Right forelimb (tissue), 1 donor: ENCODE results near the gene GTPBP3.

ENCODE experiments used
- DNase-seq: peaks from one replicate; pipeline ENCODE4 v3.0.0-alpha.2; 2018

GTPBP3 gene

DNA sequence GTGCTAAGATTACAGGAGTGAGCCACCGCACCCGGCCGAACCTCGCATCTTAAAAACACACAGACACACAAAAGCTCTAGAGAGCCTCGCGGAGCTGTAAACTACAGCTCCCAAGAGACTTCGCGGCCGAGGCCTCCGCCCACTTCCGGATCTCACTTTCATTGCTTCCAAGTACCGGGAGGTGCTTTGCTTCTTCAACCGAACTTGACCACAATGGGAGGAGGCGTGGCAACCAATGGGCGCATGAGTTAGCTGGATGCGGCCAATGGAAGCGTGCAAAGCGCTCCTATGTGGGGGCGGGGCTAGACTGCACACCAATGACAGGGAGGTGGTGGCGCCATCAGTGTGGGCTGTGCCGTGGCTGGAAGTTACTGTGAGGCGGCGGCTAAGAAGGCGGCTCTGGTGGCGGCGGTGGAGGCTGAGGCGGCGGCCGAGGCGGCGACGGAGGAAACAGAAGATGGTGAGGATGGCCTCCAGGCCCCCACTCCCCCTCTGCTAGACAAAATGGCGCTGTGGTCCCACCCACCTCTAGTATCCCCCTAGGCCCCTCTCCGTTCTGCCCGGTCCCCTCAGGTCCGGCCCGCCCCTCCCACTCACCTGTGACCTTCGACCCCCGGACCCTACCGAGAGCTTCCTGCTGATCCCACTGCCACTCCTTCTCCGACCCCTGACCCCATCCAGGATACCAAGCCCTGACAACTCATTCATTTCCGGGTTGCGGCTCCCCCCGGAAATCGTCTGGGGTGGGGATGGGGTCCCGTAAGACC, 28.0 kb upstream of the GTPBP3 start, which contains the start of gene DDA1:
DDA1 (plus strand) TSS at position 366 of the 767 bp plus-strand sequence; CDS start at position 458, 92 bp downstream.
- DNase-seq: peak; percentile 98

DNA sequence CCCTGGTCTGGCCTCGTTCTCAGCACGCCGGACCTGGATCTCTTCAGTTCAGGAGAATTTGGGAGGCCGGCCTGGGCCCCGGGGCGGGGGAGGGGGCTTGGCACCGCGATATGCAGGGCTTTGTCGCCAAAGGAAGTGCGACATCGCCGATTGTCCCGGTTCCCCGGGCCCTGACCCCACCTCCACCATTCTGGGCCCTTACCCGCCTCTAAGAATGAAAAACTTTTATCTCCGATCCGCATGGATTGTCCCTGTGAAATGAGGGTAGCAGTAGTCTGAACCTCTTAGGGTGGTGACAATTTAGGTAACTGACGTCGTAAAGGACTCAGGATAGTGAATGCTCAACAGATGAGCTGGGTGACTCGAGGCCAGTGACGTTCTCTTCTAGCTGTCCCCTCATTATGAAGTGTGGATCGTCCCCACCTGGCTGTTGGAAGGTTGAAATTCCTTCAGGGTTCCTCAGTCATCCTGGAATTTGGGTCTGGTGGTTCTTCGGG, 27.3 kb upstream of the GTPBP3 start:
- no peak for DNase-seq

DNA sequence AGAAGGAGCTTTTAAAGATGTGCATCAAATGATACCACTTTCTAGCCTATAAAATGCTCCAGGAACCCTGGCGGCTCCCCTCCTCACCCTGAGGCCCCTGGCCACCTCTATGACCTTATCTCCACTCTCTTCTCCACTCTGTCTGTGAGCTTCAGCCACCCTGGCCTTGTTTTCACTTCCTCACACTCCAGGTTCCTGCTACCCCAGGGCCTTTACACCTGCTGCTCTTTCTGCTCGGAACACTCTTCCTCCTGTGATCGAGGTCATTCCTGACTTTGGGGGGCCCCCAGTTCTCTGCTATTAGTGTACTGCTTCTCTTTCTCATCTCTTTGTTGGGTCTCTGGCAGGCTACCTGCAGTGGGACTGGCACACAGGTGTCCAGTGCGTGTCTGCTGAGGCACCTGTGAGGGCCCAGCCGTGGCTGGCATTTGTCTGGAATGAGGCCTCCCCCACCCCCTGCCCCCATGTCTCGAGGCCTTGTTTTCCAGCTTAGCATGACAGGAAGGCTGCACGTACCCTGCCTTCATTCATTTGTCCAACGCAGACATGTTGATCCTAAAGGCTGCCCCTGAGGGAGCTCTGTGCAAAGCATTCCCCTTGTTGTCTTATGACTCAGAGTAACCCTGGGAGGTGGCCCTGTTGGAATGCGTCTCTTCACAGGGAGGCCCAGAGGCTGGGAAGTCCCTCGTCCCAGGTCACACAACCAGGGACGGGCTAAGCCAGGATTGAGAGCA, 25.7 kb upstream of the GTPBP3 start:
- DNase-seq: no peak

DNA sequence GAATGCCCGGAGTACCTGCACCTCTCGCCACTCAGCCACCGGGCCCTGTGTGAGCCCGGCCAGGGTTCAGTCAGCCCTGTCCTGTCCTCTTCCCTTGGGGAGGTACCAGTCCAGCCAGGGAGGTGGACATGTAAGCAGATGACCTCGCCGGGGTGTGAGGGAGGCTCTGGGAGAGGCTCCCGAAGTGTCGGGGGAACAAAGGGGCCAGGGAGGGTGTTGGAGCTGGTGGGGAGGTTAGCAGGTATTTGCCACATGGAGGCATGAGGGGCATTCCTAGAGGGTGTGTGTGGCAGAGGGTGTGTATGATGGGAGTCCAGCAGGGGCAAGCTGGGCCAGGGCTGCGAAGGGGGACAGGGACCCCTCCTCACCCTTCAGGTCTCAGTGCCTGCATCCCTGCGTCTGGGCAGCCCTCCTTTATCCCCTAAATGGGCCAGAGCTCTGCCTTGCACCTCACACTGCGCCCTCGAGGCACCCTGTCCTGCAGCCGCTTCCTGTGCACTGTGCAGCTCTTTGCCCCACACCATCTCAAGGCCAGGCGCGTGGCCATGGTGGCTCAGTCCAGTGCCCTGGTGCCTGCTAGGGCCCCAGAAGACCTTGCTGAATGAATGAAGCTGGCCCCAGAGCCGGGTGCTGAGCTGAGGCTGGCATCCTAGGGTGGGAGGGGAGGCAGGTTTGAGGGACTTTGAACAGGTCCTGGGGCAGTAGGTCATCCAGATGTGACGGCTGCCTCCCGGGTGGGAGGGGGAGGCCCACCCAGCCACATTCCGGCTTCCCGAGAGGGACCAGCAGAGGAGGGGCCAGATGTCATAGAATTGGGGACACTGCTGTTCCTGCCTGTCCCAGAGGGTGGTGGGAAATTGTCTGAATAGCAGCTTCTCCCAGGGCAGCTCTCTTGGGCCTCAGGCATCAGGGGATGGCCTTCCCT, 24.9 kb upstream of the GTPBP3 start:
- DNase-seq: no peak

DNA sequence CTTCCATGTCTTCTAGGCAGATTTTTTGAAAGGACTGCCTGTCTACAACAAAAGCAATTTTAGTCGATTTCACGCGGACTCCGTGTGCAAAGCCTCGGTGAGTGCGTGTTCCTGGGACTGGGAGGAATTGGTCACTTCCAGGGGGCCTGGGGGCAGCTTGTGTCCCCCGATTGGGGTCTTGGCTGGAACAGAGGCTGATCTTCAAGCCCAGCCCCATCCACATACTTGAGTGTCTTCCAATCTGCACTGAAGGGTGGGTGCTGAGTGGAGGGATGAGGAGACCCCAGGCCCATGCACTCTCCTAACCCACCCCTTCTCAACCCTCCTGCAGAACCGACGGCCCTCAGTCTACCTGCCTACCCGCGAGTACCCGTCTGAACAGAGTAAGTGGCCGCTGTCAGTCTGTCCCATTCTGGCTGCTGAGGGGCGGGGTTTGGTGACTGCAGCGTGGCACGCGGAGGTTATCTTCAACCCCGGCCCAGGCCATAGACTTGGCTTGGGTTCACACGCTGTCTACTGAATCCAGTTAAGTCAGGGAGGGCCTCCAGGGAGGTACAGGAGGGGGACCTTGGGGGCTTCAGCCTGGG, 23.3 kb upstream of the GTPBP3 start:
- no peak for DNase-seq

DNA sequence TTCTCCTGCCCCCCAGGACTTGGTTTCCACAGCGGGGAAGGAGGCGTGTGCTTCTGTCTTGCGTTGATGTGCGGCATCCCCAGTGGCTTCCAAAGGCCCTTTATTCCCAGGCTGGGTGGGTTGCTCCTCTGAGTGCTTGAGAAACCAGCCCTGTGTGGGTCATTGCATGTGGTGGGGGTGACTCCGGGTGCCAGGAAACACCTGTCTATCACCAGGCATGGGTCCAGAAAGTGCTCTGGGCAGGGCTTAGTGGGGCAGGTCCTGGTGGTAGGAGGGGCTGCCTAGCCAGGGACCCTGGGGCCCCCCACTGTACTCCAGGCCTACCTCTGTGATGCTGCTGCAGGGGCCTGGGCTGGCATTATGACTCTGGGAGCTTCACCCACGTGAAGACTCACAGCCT, 18.4 kb upstream of the GTPBP3 start:
- DNase-seq: no peak

DNA sequence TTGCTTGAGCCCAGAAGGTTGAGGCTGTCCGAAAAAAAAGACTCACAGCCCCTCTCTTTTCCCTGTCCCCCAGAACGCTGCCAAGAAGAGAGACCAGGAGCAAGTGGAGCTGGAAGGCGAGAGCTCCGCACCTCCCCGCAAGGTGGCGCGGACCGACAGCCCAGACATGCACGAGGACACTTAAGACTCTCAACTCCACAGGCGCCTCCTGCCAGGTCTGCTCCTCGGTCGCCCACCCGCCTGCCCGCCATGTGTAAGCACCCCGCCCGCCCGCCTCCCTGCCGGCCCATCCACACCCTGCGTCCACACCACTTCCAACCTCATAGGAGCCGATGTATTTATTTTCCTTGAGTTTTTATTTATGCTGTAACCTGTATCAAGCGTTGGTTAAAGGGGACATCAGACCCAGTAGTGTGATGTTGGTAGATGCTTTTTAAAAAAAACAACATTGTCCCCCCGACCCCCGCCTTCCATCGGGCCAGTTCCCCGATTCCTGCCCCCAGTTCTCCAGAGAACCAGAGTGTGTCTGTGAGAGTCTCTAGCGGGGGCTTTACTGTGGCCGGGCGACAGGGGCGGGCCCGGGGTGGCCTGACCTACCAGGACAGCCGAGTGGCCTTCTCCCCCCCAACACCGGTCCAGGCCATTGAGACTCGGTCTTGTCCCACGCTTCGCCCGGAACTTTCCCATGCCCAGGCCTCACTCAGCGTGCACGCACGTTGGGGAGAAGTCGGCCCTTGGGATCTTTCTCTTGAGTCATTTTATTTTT, 17.7 kb upstream of the GTPBP3 start:
- no peak for DNase-seq

DNA sequence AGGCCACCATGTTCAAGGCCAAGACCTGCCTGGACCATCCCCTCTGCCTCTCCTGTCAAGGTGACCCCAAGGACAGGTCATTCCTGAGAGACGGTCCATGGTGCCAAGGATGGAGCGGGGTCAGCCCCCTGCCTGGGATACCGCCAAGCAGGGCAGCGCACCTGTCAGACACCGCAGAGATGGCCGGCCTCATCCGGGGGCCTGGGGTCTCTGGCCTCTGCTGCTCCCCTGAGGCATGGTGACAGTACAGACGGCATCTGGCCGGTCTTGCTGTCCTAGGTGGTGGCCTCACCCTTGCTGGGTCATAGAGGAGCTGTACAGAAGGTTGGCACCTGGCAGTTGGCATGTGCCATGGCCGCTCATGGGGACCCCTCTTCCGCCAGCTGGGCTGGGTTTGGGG, 16.9 kb upstream of the GTPBP3 start:
- DNase-seq: no peak

DNA sequence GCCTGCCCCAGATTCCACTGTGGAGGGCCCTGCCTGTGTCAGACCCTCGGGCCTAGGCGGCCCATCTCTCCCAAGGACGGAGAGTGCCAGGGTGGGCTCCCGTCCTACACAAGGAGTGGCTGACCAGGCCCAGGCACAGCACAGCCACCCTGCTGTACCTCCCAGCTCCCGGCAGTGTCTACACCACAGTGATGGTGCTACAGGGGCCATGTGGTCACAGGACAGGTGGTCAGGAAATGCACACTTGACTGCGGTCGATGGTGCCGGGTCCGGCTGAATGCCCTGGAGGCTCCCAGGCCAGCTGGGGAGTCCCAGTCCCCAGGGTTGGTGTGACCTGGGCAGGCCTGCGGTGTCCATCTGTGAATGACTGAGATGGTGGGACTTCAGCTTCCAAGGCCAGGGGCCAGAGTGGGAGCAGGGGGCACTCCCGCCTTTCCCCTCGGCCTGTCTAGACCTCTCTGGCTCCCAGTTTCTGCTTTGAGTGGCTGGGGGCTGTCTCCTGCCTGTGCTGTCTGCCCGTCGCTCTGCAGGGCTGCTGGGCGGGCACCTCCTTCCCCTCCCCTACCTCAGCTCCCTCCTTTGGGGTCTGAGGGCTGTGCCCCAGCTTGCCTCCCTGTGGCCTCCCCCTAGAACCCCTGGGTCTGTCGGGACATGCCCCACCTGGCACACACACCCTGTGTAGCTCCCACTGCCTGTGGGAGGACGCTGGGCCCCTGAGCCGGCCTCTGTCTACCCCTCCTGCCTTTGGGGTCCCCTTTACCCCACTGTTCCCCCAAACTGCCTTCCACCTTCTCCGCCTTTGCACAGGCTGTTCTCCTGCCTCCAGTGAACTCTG, 15.5 kb upstream of the GTPBP3 start:
- no peak for DNase-seq

DNA sequence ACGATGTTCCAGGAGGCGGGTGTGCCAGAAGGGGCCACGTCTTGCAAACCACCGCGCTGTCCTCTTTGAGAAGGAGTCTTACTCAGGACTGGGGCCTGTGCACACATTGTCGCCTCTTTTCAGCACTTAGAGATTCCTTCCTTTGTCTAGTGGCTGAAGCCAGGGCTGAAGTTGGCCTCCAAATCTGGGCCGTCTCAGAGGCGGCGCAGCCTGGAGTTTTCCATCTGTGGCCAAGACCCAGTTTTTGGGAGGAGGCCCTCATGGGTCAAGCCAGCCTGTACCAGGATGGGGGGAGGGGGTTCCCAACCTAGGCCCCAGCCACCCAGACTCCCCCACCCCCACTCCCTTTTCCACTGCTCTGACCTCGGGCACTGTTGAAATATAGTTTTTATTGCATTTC, 14.5 kb upstream of the GTPBP3 start:
- no peak for DNase-seq

DNA sequence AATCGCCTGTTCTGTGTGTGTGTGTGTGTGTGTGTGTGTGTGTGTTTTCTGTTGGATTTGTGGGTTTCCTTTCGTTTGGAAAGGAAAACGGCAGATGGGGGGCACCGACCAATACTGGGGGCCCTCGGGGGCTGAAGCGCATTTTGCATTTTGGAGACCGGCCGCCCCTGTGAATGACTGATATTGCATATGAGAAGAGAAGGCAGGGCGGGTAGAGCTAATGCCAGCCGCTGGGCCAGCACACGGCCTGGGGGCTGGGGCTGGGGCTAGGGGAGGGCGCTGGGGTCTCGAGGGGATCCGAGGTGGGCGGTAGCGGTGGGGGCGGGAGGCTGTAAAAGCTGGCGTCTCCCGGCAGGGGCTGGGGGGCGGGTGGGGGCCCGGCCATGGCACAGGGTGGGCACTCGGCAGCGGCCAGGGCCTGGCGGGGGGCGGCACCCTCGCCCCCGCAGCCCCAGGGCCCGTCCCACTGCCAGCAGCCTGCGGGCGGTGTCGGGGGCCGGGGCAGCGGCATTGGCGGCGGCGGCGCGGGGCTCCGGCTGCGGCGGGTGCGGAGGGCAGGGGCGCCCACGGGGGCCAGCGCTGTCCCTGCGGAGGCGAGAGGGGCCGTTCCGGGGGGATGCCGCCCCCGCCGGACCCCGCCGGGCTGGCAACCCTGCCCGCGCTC, 13.9 kb upstream of the GTPBP3 start:
- DNase-seq: no peak

DNA sequence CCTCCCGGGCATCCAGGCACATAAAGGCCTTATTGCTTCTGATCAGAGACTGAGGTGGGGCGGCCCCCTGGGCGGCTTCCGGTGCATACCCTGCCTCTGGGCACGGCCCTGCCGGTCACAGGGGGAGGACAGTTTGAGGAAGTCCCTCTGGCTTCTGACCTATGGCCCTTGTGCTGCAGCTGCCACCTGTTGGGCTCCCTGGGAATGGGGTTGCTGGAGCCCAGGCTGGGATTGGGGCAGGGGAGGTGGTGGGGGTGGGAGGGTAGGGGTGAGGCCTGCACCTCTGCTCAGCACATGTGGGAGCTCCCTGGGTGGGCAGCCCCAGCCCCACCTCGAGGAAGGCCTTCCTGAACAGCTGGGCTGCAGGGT, 13.4 kb upstream of the GTPBP3 start:
- no peak for DNase-seq

DNA sequence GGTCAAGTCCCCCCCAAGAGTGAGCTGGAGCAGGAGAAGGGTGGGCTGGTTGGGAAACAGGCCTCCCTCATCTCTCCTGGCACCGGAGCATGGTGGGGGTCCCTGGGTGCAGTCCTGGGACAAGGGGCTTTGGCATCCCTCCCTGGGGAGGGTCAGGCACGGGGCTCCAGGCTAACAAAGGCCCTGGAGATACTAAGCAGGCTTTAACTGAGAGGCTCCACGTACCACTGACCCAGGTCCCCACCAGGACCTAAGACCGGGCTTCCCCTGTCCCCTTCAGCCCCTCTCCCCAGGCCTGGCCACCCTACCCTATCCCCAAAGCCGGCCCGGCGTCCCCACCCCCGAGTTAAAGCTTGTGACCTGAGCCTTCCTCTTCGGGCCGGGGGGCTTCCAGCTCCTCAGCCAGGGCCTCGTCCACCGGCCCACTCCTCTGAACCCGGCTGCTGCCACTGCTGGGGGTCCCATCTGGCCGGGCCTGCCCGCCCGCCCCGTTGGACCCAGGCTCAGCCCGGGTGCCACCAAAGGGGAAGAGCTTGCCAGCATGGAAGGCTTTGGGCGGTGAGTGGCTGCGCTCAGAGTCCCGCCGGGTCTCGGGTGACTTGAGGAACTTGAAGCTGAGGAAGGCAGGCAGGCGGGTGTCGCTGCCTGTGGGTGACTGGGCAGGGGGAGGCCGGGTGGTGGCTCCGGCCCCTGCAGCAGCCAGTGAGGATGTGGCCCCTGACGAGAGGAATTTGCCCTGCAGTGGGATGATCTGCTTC, 12.8 kb upstream of the GTPBP3 start:
- DNase-seq: no peak

DNA sequence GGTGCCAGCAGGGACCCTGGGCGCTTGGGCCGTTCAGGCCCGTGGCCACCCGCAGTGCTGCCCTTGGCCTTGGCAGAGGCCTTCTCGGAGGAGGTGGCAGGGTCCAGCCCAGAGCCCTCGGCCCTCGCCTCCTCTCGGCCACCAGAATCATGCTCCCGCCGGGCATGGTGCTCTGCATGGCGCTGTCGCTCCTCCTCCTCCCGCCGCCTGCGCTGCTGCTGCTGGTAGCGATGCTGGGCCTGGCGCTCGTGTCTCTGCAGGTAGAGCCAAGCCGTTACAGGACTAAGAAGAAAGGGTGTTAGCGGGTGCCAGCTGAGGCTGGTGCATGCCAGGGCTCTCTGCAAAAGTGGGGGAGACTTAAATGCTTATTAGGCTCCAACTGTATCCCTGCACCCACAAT, 12.2 kb upstream of the GTPBP3 start:
- no peak for DNase-seq

DNA sequence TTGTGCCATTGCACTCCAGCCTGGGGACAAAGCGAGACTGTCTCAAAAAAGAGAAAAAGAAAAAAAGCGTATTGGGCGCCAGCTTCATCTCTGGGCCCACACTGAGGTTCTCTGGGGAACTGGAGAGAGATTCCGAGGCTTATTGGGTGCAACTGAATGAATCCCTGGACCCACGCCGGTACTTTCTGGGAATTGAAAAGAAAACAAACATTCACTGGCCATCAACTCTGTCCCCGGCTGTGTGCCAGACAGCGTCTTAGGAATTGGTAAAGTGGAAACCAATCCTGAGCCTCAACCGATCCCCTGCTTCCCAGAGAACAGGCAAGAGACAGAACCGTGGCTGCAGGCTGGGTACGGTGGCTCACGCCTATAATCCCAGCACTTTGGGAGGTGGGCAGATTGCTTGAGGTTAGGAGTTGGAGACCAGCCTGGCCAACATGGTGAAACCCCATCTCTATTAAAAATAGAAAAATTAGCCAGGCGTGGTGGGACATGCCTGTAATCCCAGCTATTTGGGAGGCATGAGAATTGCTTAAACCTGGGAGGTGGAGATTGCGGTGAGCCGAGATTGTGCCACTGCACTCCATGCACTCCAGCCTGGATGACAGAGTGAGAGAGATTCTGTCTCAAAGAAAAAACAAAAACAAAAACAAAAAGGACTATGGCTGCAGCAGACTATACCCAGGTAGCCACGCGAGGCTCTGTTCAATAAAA, 11.3 kb upstream of the GTPBP3 start:
- no peak for DNase-seq

DNA sequence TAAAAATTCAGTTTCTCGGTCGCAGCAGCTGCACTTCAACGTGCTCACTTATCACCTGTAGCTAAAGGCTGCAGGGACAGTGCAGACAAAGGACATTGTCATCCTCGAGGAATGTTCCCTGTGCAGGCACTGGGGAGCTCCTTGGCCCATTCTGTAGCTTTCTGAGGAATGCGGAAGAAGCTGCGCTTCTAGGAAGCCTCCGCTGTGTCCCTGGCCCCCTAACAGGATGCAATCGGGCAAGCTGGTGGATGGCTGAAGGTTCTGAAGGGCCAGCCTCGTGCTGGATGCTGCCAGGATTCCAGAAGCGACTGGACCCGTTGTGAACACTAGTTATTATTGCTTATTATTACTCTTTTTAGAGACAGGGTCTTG, 10.8 kb upstream of the GTPBP3 start:
- DNase-seq: no peak

DNA sequence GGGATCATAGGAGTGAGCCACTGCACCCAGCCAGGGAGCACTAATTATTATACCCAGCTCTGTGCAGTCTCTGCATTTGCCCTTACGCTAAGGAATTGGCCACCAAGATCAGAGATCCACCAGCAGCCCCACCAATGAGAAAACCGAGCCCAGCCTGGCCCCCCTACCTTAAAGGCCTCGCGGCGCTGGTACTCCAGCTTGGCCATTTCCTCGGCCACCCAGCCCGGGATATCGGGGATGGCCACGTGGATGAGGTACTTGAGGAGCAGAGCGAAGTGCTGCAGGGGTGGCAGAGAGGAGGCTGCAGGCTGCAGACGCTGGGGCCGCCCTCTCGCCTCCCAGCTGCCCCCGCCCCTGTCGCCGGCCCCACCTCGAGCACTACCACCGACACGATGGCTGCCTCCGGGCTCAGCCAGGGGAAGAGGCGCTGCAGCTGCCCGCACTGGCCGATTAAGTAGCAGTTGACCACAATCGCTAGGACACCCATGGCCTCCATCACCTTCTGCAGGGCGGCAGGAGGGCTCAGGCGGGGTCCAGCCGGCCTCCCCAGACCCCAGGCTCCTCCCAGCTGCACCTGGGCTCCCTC, 10.2 kb upstream of the GTPBP3 start:
- no peak for DNase-seq

DNA sequence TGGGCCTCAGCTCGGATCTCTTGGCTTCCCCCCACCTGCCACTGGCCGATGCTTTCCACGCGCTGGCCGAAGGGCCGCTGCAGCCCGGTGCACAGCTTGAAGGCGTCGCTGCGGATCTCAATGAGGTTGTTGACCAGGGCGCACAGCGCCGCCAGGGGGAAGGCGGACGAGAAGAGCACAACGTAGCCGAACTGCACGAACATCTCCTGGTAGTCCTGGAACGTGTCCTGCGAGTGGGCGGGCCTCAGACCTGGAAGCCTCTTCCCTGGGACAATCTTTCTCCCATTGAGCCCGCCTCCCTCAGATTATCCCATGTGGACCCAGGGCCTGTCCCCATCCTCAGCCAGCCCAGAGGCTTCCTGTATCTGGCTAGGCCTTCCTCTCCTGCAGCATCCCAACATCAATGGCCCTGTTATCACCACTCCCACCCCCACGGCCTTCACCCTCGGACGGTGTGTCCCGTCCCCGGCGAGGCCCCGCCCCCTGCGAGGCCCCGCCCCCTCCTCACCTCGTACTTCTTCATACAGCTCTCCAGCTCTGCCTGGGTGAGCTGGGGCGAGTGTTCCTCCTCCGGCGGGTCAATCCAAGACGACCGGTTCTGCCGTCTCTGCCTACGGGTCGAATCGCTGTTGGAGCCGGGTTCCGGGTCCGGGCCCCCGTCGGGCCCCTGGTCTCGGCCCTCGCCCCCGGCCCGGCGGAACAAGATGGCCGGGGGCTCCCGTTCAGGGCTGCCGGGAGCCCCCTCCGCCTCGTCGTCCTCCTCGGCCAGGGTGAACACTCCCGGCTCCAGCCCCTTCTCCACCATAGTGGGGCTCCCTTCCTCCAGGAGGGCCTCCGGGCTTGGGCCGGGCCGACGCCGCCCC, 9.5 kb upstream of the GTPBP3 start:
- peak; percentile 75 for DNase-seq
